Kidney (tissue), 14 donors: ENCODE data around the gene IFI6. TPM values are rescaled to one million over a fixed set of nuclear protein-coding genes. Genes with fewer than 3 reads are reported as not detected.

Experiments
- DNase-seq, 5 donors: peaks; one replicate each; pipeline ENCODE4 v3.0.0-alpha.2; 2013 to 2020
- FAIRE-seq: peaks from 2 replicates; lab custom pipeline; 2012; peaks lifted over from hg19 to GRCh38; lab: Jason Lieb, UNC
- H3K27ac ChIP-seq, 2 donors: one replicate each; pipeline ENCODE4 v1.7.0; 2013; ENCODE audit warnings: low read depth in 2 of 2, low read length in 2 of 2, inconsistent platforms in 1 of 2
- H3K27me3 ChIP-seq: one replicate; pipeline ENCODE4 v1.7.1; 2013; ENCODE audit warnings: low read length, inconsistent platforms; ENCODE audit not compliant: control insufficient read depth, insufficient read depth
- H3K36me3 ChIP-seq, 3 donors: one replicate each; pipeline versions ENCODE4 v1.7.0 to v1.7.1; 2013; ENCODE audit warnings: low read length in 3 of 3, control low read depth in 1 of 3, inconsistent platforms in 1 of 3; ENCODE audit not compliant: insufficient read depth in 3 of 3, control insufficient read depth in 2 of 3
- H3K4me1 ChIP-seq, 3 donors: one replicate each; pipeline versions ENCODE4 v1.7.0 to v1.7.1; 2013; ENCODE audit warnings: low read length in 3 of 3, inconsistent platforms in 1 of 3, low read depth in 1 of 3; ENCODE audit not compliant: control insufficient read depth in 2 of 3, insufficient read depth in 2 of 3
- H3K4me3 ChIP-seq, 3 donors: one replicate each; pipeline versions ENCODE4 v1.7.0 to v1.8.1; 2013; ENCODE audit warnings: low read length in 3 of 3, control low read depth in 1 of 3, inconsistent platforms in 1 of 3
- H3K9ac ChIP-seq, 3 donors: one replicate each; pipeline versions ENCODE4 v1.7.0 to v1.7.1; 2013; ENCODE audit warnings: low read length in 3 of 3, control low read depth in 1 of 3, inconsistent platforms in 1 of 3
- H3K9me3 ChIP-seq, 3 donors: one replicate each; pipeline versions ENCODE4 v1.7.0 to v1.7.1; 2013; ENCODE audit warnings: low read length in 3 of 3, control low read depth in 1 of 3, inconsistent platforms in 1 of 3; ENCODE audit not compliant: control insufficient read depth in 2 of 3, insufficient read depth in 1 of 3
- CTCF ChIP-seq: IDR thresholded peaks from 3 replicates; pipeline ENCODE4 v1.5.1; 2012; ENCODE audit warnings: mild to moderate bottlenecking, moderate library complexity, borderline replicate concordance; ENCODE audit not compliant: insufficient read depth; ENCODE audit errors: extremely low read depth
- intact Hi-C: fragments of 100-400 bp; cut with DNase I; formaldehyde crosslinking; loops from one replicate; pipeline ENCODE4 v1.11.1; 2022
- polyA plus RNA-seq: library from polyadenylated mRNA; stranded (reverse); fragments of 350-450 nt; fragmentation: Illumina TruSeq; extraction: RNeasy Lipid Tissue Mini Kit (QIAGEN cat#74804); gene quantifications from one replicate; pipeline ENCODE4 v1.2.3, GENCODE V29; 2014; ENCODE audit warnings: low read depth, low replicate concordance; ENCODE audit not compliant: insufficient read depth
- total RNA-seq: library from RNA; stranded (reverse); fragmentation: NEBNext Ultra II Directional; extraction: Animal tissue kit (Norgen Biotek cat#: 25700); gene quantifications from one replicate; pipeline ENCODE4 v1.2.1, GENCODE V29; 2021
- donor health status: control.
- donor health status: control.
- donor health status: control.
- donor health status: control.
- donor health status: control.
- donor health status: DM: yes; HTN: yes; CAD: no.
- donor health status: Normal renal cell carcinoma (clear cell type).

IFI6 gene
- total and polyA plus RNA-seq, 2 donors from 2014 or later, result 69.5 to 148 TPM

GRCh38 chr1:27648602-27649305 lies 23.2 kb downstream of the IFI6 start:
- no peak overlapping the region for H3K27ac ChIP-seq
- H3K27me3 ChIP-seq, result no peaks in the 10 kb centered on the region
- no peak overlapping the region for H3K9ac ChIP-seq
- no peak overlapping the region for H3K4me3 ChIP-seq
- intact Hi-C loops, result no loop called here
- H3K9me3 ChIP-seq, result no peaks in the 10 kb centered on the region
- DNase-seq (no peak), FAIRE-seq (no peak)
- no peak for TF ChIP-seq CTCF
- H3K4me1 ChIP-seq, result peaks cover 0 to 4% (median 0%) of the 10 kb centered on the region in 3 donors
- H3K36me3 ChIP-seq, result no peaks in the 10 kb centered on the region

DNA sequence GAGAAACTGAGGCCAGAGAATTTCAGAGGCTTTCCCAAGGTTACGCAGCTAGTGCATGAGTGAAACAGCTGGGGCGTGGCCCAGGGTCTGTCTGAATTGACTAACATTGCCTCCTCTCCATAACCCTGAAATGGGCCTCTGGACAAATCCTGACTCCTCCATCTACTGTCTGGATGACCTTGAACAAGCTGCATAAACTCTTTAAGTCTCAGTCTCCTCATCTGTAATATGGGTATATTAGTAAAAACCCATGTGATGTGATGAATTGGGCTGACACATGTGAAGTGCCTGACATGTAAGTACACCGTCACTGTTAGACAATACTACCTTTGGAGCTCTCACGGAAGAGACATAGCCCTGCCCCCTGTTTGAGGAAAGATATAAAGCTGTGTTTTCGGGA lies 24.7 kb downstream of the IFI6 start:
- H3K4me1 ChIP-seq, result peaks cover 0 to 6% (median 0%) of the 10 kb centered on the region in 3 donors
- intact Hi-C loops, result no loop called here
- H3K36me3 ChIP-seq, result no peaks in the 10 kb centered on the region
- no peak for TF ChIP-seq CTCF
- H3K4me3 ChIP-seq, result no peak overlapping the region
- no peak overlapping the region for H3K9ac ChIP-seq
- no peaks in the 10 kb centered on the region for H3K9me3 ChIP-seq
- DNase-seq, result no peak
- no peak overlapping the region for H3K27ac ChIP-seq
- H3K27me3 ChIP-seq, result no peaks in the 10 kb centered on the region
- FAIRE-seq, result no peak

- Histone ChIP-seq H3K27ac (no peak overlapping the region), H3K4me3 (no peak overlapping the region), H3K9ac (no peak overlapping the region), H3K4me1 (peaks cover 0 to 6% (median 0%) of the 10 kb centered on the region in 3 donors), H3K27me3 (no peaks in the 10 kb centered on the region), H3K9me3 (no peaks in the 10 kb centered on the region), H3K36me3 (no peaks in the 10 kb centered on the region)
- no peak for DNase-seq
- intact Hi-C loops, result no loop called here
- no peak for FAIRE-seq
- no peak for TF ChIP-seq CTCF
These were observed 25.3 kb downstream of the IFI6 start for GRCh38 chr1:27646676-27647075.
